Smooth muscle cell (in vitro differentiated cells): ENCODE results near the gene EYA3. TPM values are rescaled to one million over a fixed set of nuclear protein-coding genes. Genes with fewer than 3 reads are reported as not detected.

Experiments used
- DNase-seq: peaks from one replicate; lab custom pipeline; 2025; ENCODE audit not compliant: unreplicated experiment; lab: John Stamatoyannopoulos, UW
- H2AFZ ChIP-seq: fragments of 200-600 bp; sonication (generic); 2 replicates; pipeline ENCODE4 v1.6.0; 2016; ENCODE audit warnings: antibody characterized with exemption, low read depth, mild to moderate bottlenecking
- H3F3A ChIP-seq: fragments of 200-600 bp; sonication (generic); 2 replicates; pipeline ENCODE4 v1.6.0; 2017; ENCODE audit warnings: antibody characterized with exemption, low read depth
- H3K27ac ChIP-seq: fragments of 200-600 bp; sonication (generic); 2 replicates; pipeline ENCODE4 v1.5.1; 2016; ENCODE audit warnings: low read depth, mild to moderate bottlenecking
- H3K27me3 ChIP-seq: fragments of 200-600 bp; sonication (generic); 2 replicates; pipeline ENCODE4 v1.6.1; 2016; ENCODE audit warnings: low read depth, mild to moderate bottlenecking
- H3K36me3 ChIP-seq: fragments of 200-600 bp; sonication (generic); 2 replicates; pipeline ENCODE4 v1.5.1; 2016; ENCODE audit warnings: low read depth
- H3K4me1 ChIP-seq: fragments of 200-600 bp; sonication (generic); 2 replicates; pipeline ENCODE4 v1.5.1; 2016; ENCODE audit warnings: low read depth
- H3K4me2 ChIP-seq: fragments of 200-600 bp; sonication (generic); 2 replicates; pipeline ENCODE4 v1.6.0; 2016; ENCODE audit warnings: mild to moderate bottlenecking
- H3K4me3 ChIP-seq: fragments of 200-600 bp; sonication (generic); 2 replicates; pipeline ENCODE4 v1.5.1; 2016; ENCODE audit warnings: mild to moderate bottlenecking
- H3K79me2 ChIP-seq: fragments of 200-600 bp; sonication (generic); 2 replicates; pipeline ENCODE4 v1.6.0; 2016; ENCODE audit warnings: low read depth, mild to moderate bottlenecking
- H3K9ac ChIP-seq: fragments of 200-600 bp; sonication (generic); 2 replicates; pipeline ENCODE4 v1.6.0; 2016; ENCODE audit warnings: low read depth
- H3K9me3 ChIP-seq: fragments of 200-600 bp; sonication (generic); replicated peaks from 2 replicates; pipeline ENCODE4 v1.5.1; 2016; ENCODE audit warnings: low read depth
- H4K20me1 ChIP-seq: fragments of 200-600 bp; sonication (generic); 2 replicates; pipeline ENCODE4 v1.6.0; 2016; ENCODE audit warnings: low read depth
- WGBS: methylation state at CpG from one replicate; pipeline ENCODE4 v1.1.7; 2016; ENCODE audit warnings: low lambda C conversion rate; 5-methylcytosine and 5-hydroxymethylcytosine counted together
- polyA plus RNA-seq: library from polyadenylated mRNA; unstranded; fragments of >200 nt; fragmentation: Nextera tagmentation; extraction: Ambion mirVana; gene quantifications from 2 replicates; pipeline ENCODE4 v1.2.1, GENCODE V29; 2016
- total RNA-seq: library from RNA; depleted of rRNA; stranded (reverse); fragments of >200 nt; gene quantifications from 2 replicates; pipeline ENCODE4 v1.2.3, GENCODE V29; 2014
- TF ChIP-seq, protein P1 (sequence below): fragments of 200-600 bp; sonication (generic); IDR thresholded peaks from 2 replicates; pipeline ENCODE4 v1.5.1; 2017; ENCODE audit warnings: borderline replicate concordance, mild to moderate bottlenecking, antibody characterized with exemption; ENCODE audit not compliant: insufficient read depth, poor library complexity, severe bottlenecking

The EYA3 gene
- total and polyA plus RNA-seq, 2 experiments from 2014 or later: 3.8 to 17.1 TPM

DNA sequence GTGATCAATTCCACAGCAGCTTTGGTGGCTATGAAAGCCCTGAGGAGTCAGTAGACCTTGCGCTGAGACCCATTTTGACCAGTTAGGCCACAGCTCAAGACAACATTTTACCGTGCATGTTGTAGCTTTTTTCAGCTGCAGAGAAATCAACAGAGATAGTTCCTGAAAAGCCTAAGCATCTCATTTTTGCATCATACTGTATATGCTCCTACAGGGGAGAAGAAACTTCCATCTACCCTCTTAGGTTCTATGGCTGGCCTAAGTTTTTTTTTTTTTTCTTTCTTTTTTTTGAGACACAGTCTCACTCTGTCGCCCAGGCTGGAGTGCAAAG, 24.8 kb upstream of the EYA3 start:
- H3K36me3 ChIP-seq: no peaks in the 10 kb centered on the region
- 95% methylated on average over 3 of the region's 3 CpGs for WGBS
- no peaks in the 10 kb centered on the region for H3K27me3 ChIP-seq
- no peaks in the 10 kb centered on the region for H4K20me1 ChIP-seq
- H3K4me3 ChIP-seq: no peak overlapping the region
- no peak for DNase-seq
- H3K4me2 ChIP-seq: no peak overlapping the region
- H3K4me1 ChIP-seq: no peaks in the 10 kb centered on the region
- no peak overlapping the region for H3K9ac ChIP-seq
- TF ChIP-seq, protein P1, sequence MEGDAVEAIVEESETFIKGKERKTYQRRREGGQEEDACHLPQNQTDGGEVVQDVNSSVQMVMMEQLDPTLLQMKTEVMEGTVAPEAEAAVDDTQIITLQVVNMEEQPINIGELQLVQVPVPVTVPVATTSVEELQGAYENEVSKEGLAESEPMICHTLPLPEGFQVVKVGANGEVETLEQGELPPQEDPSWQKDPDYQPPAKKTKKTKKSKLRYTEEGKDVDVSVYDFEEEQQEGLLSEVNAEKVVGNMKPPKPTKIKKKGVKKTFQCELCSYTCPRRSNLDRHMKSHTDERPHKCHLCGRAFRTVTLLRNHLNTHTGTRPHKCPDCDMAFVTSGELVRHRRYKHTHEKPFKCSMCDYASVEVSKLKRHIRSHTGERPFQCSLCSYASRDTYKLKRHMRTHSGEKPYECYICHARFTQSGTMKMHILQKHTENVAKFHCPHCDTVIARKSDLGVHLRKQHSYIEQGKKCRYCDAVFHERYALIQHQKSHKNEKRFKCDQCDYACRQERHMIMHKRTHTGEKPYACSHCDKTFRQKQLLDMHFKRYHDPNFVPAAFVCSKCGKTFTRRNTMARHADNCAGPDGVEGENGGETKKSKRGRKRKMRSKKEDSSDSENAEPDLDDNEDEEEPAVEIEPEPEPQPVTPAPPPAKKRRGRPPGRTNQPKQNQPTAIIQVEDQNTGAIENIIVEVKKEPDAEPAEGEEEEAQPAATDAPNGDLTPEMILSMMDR: no peak
- no peak overlapping the region for H3K27ac ChIP-seq
- no peaks in the 10 kb centered on the region for H3F3A ChIP-seq
- no peak overlapping the region for H2AFZ ChIP-seq
- no peaks in the 10 kb centered on the region for H3K79me2 ChIP-seq
- H3K9me3 ChIP-seq: no peaks in the 10 kb centered on the region

DNA sequence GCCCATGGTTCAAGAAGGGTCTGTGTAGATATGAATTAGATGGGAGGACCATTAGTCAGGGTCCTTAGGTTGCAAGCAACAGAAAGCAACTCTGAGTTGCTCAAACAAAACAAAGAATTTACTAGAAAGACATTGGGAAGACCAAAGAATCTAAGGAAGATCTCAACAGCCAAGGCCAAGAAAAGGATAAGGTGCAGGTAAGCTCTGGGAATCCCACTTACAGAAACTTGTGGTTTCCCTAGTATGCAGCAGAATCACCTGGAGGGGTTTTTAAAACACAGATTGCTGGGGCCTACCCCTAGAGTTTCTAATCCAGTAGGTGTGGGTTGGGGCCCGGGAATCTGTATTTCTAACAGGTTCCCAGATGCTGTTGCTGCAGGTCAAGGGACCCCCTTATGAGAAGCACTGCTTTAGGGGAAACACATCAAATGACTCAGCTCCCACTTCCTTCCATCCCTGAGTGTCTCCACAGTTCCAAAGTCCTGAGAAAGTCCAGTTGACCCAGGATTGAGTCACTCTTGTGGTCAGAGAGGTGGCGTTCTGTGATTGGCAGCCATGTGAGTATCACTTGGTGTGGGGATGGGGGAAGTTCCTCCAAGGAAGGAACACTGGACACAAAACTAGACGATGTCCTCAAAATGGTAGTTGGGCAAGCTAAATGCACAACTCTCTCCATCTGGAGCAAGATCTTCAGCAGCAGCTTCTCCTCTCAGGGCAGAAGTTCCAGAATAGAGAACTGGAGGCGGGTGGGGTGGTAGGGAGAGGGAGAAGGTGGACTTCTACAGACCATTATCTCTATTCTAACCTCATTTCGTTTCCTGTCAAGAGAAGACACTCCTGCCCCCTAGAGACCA, 24.2 kb upstream of the EYA3 start:
- no peak for DNase-seq
- 84% methylated on average over 5 of the region's 5 CpGs for WGBS

DNA sequence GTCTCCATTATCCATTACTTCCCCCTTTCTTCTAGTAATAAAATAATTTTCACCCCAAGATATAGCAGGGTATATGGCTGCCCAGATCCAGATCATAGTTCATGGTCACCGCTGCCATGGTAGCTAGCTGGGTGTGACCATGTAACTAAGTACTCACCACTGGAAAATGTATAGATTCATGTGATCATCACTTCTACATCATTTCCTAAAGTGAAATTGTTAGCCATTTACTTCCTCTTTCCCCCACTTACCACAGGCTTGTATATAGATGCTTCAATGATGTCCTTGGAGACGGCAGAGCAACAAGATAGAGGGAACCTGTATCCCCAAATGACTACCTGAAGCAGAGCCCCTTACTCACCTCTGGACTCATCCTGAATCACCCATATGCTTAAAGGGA, 22.7 kb upstream of the EYA3 start:
- TF ChIP-seq, protein P1: no peak
- WGBS: 98% methylated on average over 2 of the region's 2 CpGs
- Histone ChIP-seq H3K9me3 (no peaks in the 10 kb centered on the region), H3K79me2 (no peaks in the 10 kb centered on the region), H3K4me1 (no peaks in the 10 kb centered on the region), H3K27ac (no peak overlapping the region), H3K27me3 (no peaks in the 10 kb centered on the region), H3F3A (no peaks in the 10 kb centered on the region), H4K20me1 (no peaks in the 10 kb centered on the region), H2AFZ (no peak overlapping the region), H3K4me2 (no peak overlapping the region), H3K9ac (no peak overlapping the region), H3K36me3 (no peaks in the 10 kb centered on the region), H3K4me3 (no peak overlapping the region)
- DNase-seq: no peak

More for the DNA sequence above, 24.2 kb upstream of the EYA3 start:
- Histone ChIP-seq H3K4me3 (no peak overlapping the region), H3K27ac (no peak overlapping the region), H3F3A (no peaks in the 10 kb centered on the region), H3K9ac (no peak overlapping the region), H3K4me2 (no peak overlapping the region), H3K4me1 (no peaks in the 10 kb centered on the region), H2AFZ (no peak overlapping the region), H3K79me2 (no peaks in the 10 kb centered on the region), H4K20me1 (no peaks in the 10 kb centered on the region), H3K27me3 (no peaks in the 10 kb centered on the region), H3K9me3 (no peaks in the 10 kb centered on the region), H3K36me3 (no peaks in the 10 kb centered on the region)
- TF ChIP-seq, protein P1: no peak

DNA sequence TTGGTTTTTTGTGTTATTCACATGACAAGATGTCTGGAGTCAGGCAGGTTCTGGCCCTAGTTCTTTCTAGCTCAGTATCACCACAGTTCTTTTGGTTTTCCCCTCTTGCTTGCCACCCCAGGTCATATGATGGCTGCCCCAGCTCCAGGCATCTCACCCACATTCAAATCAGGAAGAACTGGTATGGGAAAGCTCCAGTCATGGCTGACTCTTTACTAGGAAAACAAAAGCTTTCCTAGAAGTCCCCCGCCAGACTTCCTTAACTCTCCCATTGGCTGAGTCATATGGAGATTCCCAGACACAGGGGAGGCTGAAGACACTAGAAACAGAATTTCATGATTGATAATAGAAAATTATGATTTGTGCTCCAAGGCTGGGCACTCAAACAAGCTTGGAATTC, 22.1 kb upstream of the EYA3 start:
- no peak for DNase-seq
- no peaks in the 10 kb centered on the region for H3K36me3 ChIP-seq
- no peaks in the 10 kb centered on the region for H3K27me3 ChIP-seq
- H3K4me3 ChIP-seq: no peak overlapping the region
- 70% methylated on average over 1 of the region's 1 CpG for WGBS
- no peaks in the 10 kb centered on the region for H3F3A ChIP-seq
- H3K4me2 ChIP-seq: no peak overlapping the region
- H3K79me2 ChIP-seq: no peaks in the 10 kb centered on the region
- no peak overlapping the region for H3K9ac ChIP-seq
- no peaks in the 10 kb centered on the region for H3K9me3 ChIP-seq
- TF ChIP-seq, protein P1: no peak
- H3K4me1 ChIP-seq: no peaks in the 10 kb centered on the region
- peak overlapping the region; percentile 30 for H2AFZ ChIP-seq
- no peaks in the 10 kb centered on the region for H4K20me1 ChIP-seq
- H3K27ac ChIP-seq: no peak overlapping the region
